Eye (tissue), 1 donor: ENCODE results near the gene MEG3.
"Not testable (repeated sequence)": the region's sequence is repeated elsewhere in the genome, so short reads cannot be mapped to it uniquely, and the experiment has no call there.

ENCODE experiments used
- DNase-seq: peaks from one replicate; pipeline ENCODE4 v3.0.0-alpha.2; 2015

MEG3 gene

GRCh38 chr14:100816950-100817901 is 8.7 kb upstream of the MEG3 start:
- DNase-seq, result no peak

DNA sequence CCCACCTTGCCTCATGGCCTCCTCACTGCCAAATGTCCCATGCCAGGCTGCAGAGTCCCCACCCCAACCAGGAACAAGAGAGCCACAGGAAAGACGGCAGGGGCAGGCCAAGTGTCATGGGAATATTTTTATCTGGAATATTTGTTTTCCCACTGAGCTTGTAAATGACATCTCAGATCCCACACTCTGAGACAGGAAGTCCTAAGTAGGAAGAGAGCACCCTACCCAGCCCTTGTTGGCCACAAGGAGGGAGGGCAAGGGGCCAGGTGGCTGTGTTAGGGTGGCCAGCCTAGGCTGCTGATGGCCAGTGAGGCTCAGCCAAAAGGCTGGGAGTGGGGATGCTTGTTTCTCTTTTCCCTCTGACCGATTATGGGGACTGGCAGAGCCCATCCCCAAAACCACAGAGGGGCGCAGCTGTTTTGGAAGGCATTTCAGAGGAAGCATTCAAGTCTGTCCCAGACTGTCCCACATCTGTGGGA is 7.7 kb upstream of the MEG3 start:
- DNase-seq, result no peak

- DNase-seq, result not testable (repeated sequence)
Measured at GRCh38 chr14:100818923-100819322, 7.0 kb upstream of the MEG3 start.

- no peak for DNase-seq
Measured at GRCh38 chr14:100819453-100819828, 6.5 kb upstream of the MEG3 start.

DNA sequence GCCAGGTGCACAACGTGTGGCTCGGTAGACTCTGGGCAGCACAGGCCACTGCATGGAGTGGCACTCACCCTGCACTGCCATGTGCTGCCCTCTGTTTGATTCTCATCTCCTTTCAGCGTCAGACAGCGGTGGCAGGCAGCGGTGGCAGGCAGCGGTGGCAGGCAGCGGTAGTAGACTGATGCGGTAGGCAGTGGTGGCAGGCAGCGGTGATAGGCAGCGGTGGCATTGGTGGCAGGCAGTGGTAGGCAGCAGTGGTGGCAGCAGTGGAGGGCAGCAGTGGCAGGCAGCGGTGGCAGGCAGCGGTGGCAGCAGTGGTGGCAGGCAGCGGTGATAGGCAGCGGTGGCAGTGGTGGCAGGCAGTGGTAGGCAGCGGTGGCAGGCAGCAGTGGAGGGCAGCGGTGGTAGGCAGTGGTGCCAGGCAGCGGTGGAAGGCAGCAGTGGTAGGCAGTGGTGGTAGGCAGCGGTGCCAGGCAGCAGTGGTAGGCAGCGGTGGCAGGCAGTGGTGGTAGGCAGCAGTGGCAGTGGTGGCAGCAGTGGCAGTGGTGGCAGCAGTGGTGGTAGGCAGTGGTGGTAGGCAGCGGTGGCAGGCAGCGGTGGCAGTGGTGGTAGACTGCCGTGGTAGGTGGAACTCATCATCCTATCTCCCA is 6.0 kb upstream of the MEG3 start:
- no peak for DNase-seq

- DNase-seq, result peak; percentile 77
Measured at GRCh38 chr14:100820957-100821356, 5.0 kb upstream of the MEG3 start.

DNA sequence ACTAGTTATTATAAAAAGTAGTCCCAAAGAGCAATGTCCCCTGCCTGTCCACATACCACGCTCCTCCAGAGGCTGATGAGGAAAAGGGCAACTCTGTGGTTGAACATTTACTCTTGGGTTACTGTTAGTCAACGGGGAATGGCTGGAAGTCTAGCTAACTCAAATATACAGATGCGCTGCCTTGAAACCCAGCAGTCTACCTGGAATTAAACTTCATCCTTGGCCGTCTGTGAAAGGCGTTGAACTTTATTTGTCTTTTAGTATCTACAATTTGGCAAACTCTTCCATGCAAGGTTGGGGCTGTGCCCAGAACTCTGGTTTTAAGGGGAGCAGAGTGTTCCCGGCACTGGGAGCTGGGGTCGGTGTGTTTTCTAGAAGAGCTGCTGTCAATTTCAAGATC is 3.9 kb upstream of the MEG3 start:
- DNase-seq, result no peak

- DNase-seq, result peak; percentile 86
Measured at GRCh38 chr14:100822532-100823296, 3.2 kb upstream of the MEG3 start.

GRCh38 chr14:100823413-100824080 is 2.4 kb upstream of the MEG3 start:
- peak; percentile 84 for DNase-seq

DNA sequence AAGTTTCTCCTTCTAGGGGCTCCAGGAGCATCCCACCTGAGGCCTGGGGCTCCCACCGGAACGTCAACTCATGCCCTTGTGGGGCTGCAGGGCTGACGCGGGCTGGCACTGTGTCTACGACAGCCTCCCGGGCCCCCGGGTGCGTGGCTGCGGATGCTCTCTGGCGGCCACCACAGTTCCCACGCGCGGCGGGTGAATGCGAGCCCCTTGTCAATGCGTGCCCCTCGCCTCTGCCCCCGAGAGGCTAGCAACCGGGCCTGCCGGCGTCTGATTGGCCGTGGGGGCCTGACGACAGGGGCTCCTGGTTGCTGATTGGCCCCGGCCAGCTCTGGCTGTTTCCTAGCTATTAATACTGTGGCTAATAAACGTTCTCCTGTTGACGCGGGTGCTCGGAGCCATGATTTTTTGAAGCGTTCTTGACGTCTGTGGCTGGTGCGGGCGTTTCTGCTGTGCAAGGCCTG is 1.8 kb upstream of the MEG3 start:
- peak; percentile 84 for DNase-seq

DNA sequence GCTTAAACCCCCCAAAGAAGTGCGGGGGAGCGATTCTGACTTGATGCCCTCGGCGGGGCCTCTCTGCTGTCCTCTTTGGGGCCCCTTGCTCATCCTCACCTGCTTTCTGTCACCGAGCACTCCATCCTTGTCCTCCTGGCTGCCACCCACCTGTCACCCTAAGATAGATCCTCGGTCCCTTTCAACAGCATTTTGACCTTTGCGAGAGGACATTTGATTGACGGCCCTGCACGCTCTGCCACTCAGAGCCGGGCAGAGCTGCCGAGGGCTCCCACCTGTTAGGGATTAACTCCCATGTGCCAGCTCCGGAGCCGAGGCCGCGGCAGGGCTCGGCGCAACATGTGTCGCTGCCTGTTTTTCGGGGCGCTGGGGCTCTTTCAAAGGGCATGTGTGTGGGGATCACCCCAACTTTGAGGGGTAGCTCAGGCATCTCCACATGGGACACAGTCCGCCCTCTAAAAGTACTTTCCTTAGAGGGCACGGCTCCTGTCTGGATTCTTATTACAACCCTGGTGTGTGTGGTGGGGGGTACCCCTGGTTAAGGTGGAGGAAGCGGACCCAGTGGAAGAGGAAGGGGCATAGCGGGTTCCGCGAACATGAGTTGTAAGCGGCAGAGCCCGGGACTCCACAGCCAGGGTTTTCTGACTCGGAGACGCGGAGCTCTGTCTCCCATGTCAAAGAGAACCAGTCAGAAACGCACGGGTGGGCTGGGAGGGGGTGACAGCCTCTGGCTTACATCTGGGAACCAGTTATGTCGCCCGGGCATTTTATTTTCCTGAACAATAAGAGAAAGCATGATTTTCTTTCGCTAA is 811 bp upstream of the MEG3 start:
- DNase-seq, result peak; percentile 62

GRCh38 chr14:100826391-100827100 is 628 bp downstream of the MEG3 start:
- peak; percentile 58 for DNase-seq

- peak; percentile 77 for DNase-seq
Measured at GRCh38 chr14:100827101-100828021, 1.4 kb downstream of the MEG3 start.

DNA sequence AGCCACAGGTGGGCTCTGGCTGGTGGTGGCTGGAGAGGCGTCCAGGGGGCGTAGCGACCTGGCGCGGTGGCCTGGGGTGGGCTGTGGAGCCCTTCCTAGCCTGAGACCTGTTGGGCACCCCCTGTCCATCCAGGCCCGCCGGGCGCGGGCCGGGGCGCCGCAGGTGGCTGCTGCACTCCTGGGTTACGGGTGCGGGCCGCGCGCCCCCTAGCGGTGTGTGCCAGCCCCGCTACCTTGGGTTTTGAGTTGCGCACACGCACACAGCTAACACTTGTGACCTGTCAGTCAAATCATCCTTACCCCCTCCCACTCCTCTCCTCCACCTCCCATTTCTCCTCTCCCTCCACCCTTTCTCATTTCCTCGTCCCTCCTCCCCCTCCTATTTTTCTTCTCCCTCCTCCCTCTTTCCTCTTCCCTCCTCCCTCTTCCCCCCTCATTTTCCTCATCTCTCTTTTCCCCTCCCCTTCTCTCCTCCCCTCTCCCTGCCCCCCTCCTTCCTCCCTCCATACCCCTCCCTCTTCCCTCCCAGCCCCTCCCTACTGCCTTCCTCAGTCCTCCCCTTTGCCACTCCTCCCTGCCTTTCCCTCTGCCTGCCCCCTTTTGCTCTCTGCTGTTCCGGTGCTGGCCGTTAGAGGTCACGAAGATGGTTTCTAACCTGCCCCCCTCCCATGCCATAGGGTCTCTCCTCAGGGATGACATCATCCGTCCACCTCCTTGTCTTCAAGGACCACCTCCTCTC is 2.3 kb downstream of the MEG3 start:
- DNase-seq, result peak; percentile 78

- peak; percentile 81 for DNase-seq
Measured at GRCh38 chr14:100830681-100831080, 4.8 kb downstream of the MEG3 start.

- peak; percentile 89 for DNase-seq
Measured at GRCh38 chr14:100832311-100832960, 6.5 kb downstream of the MEG3 start.

GRCh38 chr14:100834082-100834793 is 8.3 kb downstream of the MEG3 start:
- no peak for DNase-seq
